ENCODE data around the gene RNF145. TPM values are rescaled to one million over a fixed set of nuclear protein-coding genes. Genes with fewer than 3 reads are reported as not detected.

The RNF145 gene
- total and polyA plus RNA-seq, 2 of the 13 experiments (the other 11 are each of a cell fraction or from before 2014, with no cell fraction given), result 24.6 TPM

DNA sequence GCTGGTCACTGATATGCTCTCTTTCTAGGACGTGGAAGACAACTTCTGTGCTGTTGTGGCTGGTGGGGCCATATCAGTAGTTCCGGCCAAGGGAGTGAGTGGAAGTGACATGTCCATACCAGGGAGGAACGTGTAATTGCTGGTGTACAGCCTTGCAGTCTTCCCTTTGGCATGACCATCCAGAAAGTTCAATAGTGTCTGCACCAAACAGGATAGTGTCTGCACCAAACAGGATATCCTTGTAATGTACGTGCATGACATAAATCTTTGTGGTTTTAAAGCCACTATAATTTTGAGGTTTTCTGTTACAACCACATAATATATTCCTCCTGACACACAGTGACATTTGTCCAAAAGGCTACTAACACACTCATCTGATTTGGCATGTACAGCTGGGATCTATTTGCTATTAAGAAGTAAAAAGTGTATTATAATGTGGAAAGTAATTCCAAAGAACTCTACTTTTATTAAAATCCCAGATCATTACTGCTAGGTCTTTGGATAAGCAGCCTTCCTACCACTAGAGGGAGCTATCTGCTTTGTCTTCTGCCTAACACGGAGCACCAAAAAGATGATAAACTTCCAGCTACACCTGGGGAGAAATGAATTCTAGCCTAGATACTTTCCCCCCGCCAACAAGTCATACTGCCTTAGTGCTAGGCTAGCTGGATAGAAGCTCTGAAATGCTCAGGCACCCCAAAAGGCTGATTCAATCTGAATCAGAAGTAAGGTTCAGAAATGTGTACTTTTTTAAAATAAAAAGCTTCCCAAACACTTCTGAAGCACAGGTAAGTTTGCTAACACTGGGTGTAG, 52.7 kb downstream of the RNF145 start (continued):
- TF ChIP-seq CC2D1A (CRISPR knock-in tag; IDR thresholded peaks at IDR 0.05), result no peak
- no peak for TF ChIP-seq FOXA3 (CRISPR knock-in tag; IDR thresholded peaks at IDR 0.05)

DNA sequence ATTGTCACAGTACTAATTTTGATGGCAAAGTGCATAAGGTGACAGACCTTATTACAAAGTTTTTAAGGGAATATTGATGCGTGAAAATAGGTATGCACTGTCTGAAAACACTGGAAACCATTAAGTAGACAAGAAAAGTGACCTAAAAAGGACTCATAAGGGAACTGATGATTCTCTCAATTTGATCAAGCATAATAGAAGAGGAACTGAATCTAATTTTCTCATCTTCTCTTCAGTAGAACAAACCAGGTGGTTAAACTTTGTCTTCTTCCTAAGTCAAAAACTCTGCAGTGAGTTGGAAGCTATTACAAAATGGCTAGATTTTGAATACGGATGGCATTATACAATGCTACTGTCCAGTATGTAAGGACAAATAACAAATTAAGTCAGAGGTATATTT, 53.4 kb downstream of the RNF145 start:
- TF ChIP-seq RFXAP (CRISPR knock-in tag; IDR thresholded peaks at IDR 0.05; ENCODE audit: borderline replicate concordance) (no peak), SRSF9 (IDR thresholded peaks at IDR 0.05; ENCODE audit: borderline replicate concordance, insufficient read depth, low read depth, low read length, poor library complexity, severe bottlenecking) (no peak), SSRP1 (CRISPR knock-in tag; IDR thresholded peaks at IDR 0.05) (no peak), NR2C2 (CRISPR knock-in tag; IDR thresholded peaks at IDR 0.05; ENCODE audit: borderline replicate concordance) (no peak), ASH2L (IDR thresholded peaks at IDR 0.05; ENCODE audit: insufficient read length, low read depth, low read length) (no peak), MIER2 (CRISPR knock-in tag; IDR thresholded peaks at IDR 0.05) (no peak), FOXA3 (CRISPR knock-in tag; IDR thresholded peaks at IDR 0.05) (no peak), ZNF75D (CRISPR knock-in tag; IDR thresholded peaks at IDR 0.05; ENCODE audit: borderline replicate concordance) (no peak), ZFAT (CRISPR knock-in tag; conservative IDR thresholded peaks at IDR 0.05) (no peak), ZBTB1 (CRISPR knock-in tag; IDR thresholded peaks at IDR 0.05; ENCODE audit: borderline replicate concordance) (no peak)
- H3K36me3 ChIP-seq (replicated peaks in 1 of 2; ENCODE audit: control insufficient read depth in 1 of 2, insufficient read depth in 2 of 2, low read length in 2 of 2), result peaks cover 2 to 29% of the 10 kb centered on the region in 2 experiments
- H3K4me1 ChIP-seq (ENCODE audit: insufficient read depth, low read length), result no peaks in the 10 kb centered on the region
- ChIA-PET CTCF (ENCODE audit: low intra/inter-chr PET ratio, low total read pairs) (interaction anchor here (2.1 kb wide), 1 partner anchor 160 kb away, joined by 27 read pairs; no protein-coding TSS in a partner anchor), POLR2A (no interaction called here)
- WGBS (ENCODE audit: low lambda C conversion rate), result 96% methylated on average over 2 of the region's 2 CpGs
- no peaks in the 10 kb centered on the region for H3K9me3 ChIP-seq (ENCODE audit: low read length)
- H3K4me3 ChIP-seq (replicated peaks in 1 of 3; ENCODE audit: insufficient read depth in 1 of 3, low read depth in 2 of 3, low read length in 3 of 3), result no peak overlapping the region
- in situ Hi-C loops (cut with HindIII; ENCODE audit: extremely low pct_ligation_motif_present, low pct_unique_long_range_greater_than_20kb), result loop anchor here (5.0 kb wide), 1 partner anchor 161 kb away; no protein-coding TSS in a partner anchor
- H3K27me3 ChIP-seq (ENCODE audit: control insufficient read depth in 1 of 2, insufficient read depth in 2 of 2, low read length in 2 of 2), result no peaks in the 10 kb centered on the region; a peak in 1 of 5 replicates
- no peak overlapping the region for H2AFZ ChIP-seq (ENCODE audit: low read length)
- no peak for FAIRE-seq
- intact Hi-C loops (cut with micrococcal nuclease; ENCODE audit: unreplicated experiment), result loop anchor here (1.0 to 5.0 kb wide), 5 partner anchors 53 to 831 kb away; partner anchors contain the start of genes RNF145 and UBLCP1
- no peak for ATAC-seq
- H3K4me2 ChIP-seq (ENCODE audit: low read depth, low read length), result no peak overlapping the region
- no TSS peak for BruUV-seq (replicated peaks)
- no peak overlapping the region for H3K9ac ChIP-seq (ENCODE audit: insufficient read depth, low read depth, low read length)
- no peak overlapping the region for H3K27ac ChIP-seq (ENCODE audit: extremely low read length, insufficient read depth, low read length)
- DNase-seq (ENCODE audit: low spot score), result no peak
- no peaks in the 10 kb centered on the region for H3K79me2 ChIP-seq (ENCODE audit: insufficient read depth, low read length)
- H4K20me1 ChIP-seq (ENCODE audit: insufficient read depth, low read length), result 0 out of 2 replicates have a peak, but pooled peaks cover 5% of the 10 kb centered on the region

All from HepG2 (cell line).